ENCODE data around the gene ANKRD44.

Gene ANKRD44

GRCh38 chr2:197179744-197180498, 130.7 kb downstream of the ANKRD44 start:
- DNase-seq (ENCODE audit: low read depth, low spot score): no peak

- DNase-seq (ENCODE audit: low read depth, low spot score): no peak
Observed at GRCh38 chr2:197176522-197176921, 134.1 kb downstream of the ANKRD44 start.

- no peak for DNase-seq (ENCODE audit: low read depth, low spot score)
Observed at GRCh38 chr2:197174539-197175094, 136.0 kb downstream of the ANKRD44 start.

GRCh38 chr2:197171582-197171981, 139.0 kb downstream of the ANKRD44 start:
- no peak for DNase-seq (ENCODE audit: low read depth, low spot score)

GRCh38 chr2:197170208-197170607, 140.4 kb downstream of the ANKRD44 start:
- DNase-seq (ENCODE audit: low read depth, low spot score): no peak

GRCh38 chr2:197168705-197169104, 141.9 kb downstream of the ANKRD44 start:
- DNase-seq (ENCODE audit: low read depth, low spot score): peak; percentile 40

GRCh38 chr2:197167608-197168314, 142.8 kb downstream of the ANKRD44 start:
- no peak for DNase-seq (ENCODE audit: low read depth, low spot score)

GRCh38 chr2:197165020-197165419, 145.6 kb downstream of the ANKRD44 start:
- DNase-seq (ENCODE audit: low read depth, low spot score): no peak

GRCh38 chr2:197164141-197164754, 146.3 kb downstream of the ANKRD44 start:
- DNase-seq (ENCODE audit: low read depth, low spot score): no peak

GRCh38 chr2:197163712-197164140, 146.9 kb downstream of the ANKRD44 start:
- DNase-seq (ENCODE audit: low read depth, low spot score): no peak

- no peak for DNase-seq (ENCODE audit: low read depth, low spot score)
Observed at GRCh38 chr2:197161774-197162173, 148.8 kb downstream of the ANKRD44 start.

- no peak for DNase-seq (ENCODE audit: low read depth, low spot score)
Observed at GRCh38 chr2:197159661-197160211, 150.8 kb downstream of the ANKRD44 start.

GRCh38 chr2:197158591-197159550, 151.7 kb downstream of the ANKRD44 start:
- DNase-seq (ENCODE audit: low read depth, low spot score): no peak

GRCh38 chr2:197157879-197158537, 152.6 kb downstream of the ANKRD44 start:
- no peak for DNase-seq (ENCODE audit: low read depth, low spot score)

- DNase-seq (ENCODE audit: low read depth, low spot score): no peak
Observed at GRCh38 chr2:197156771-197157170, 153.8 kb downstream of the ANKRD44 start.

GRCh38 chr2:197152451-197153228, 157.9 kb downstream of the ANKRD44 start:
- no peak for DNase-seq (ENCODE audit: low read depth, low spot score)

GRCh38 chr2:197149546-197149945, 161.0 kb downstream of the ANKRD44 start:
- no peak for DNase-seq (ENCODE audit: low read depth, low spot score)

GRCh38 chr2:197148401-197148800, 162.2 kb downstream of the ANKRD44 start:
- no peak for DNase-seq (ENCODE audit: low read depth, low spot score)

GRCh38 chr2:197147942-197148341, 162.6 kb downstream of the ANKRD44 start:
- no peak for DNase-seq (ENCODE audit: low read depth, low spot score)

Data from activated CD4-positive, CD25-positive, alpha-beta regulatory T cell treated with anti-CD3 and anti-CD28 coated beads, Interleukin-2, amount 50 U/mL, for 16 hours (primary cell).